ENCODE results near the gene CALY. TPM values are rescaled to one million over a fixed set of nuclear protein-coding genes. Genes with fewer than 3 reads are reported as not detected.

The CALY gene
- total RNA-seq, 1 experiment from 2014 or later: not detected

GRCh38 chr10:133358925-133359310 lies 22.2 kb upstream of the CALY start:
- POLR2A ChIA-PET: no interaction called here
- intact Hi-C loops (cut with micrococcal nuclease; ENCODE audit: unreplicated experiment): no loop called here
- Histone ChIP-seq H3K27me3 (replicated peaks; ENCODE audit: control insufficient read depth, insufficient read depth, low read length) (no peaks in the 10 kb centered on the region), H3K4me3 (ENCODE audit: low read depth, low read length) (no peak overlapping the region), H3K4me1 (peaks cover 39% of the 10 kb centered on the region), H3K36me3 (ENCODE audit: control insufficient read depth, insufficient read depth, low read length) (peaks cover 10% of the 10 kb centered on the region), H3K9me3 (no peaks in the 10 kb centered on the region)
- Mint-ChIP-seq H3K27ac (ENCODE audit: unreplicated experiment) (peak overlapping the region; percentile 85), H3K36me3 (ENCODE audit: insufficient read depth, unreplicated experiment) (peaks cover 46% of the 10 kb centered on the region), H3K27me3 (ENCODE audit: insufficient read depth, unreplicated experiment) (no peaks in the 10 kb centered on the region), H3K4me1 (ENCODE audit: low read depth, unreplicated experiment) (peaks cover 26% of the 10 kb centered on the region), H3K4me3 (ENCODE audit: unreplicated experiment) (no peak overlapping the region), H3K9me3 (ENCODE audit: unreplicated experiment) (no peaks in the 10 kb centered on the region)
- no peak for TF ChIP-seq CTCF (IDR thresholded peaks at IDR 0.05; ENCODE audit: insufficient read depth in 1 of 2, low read depth in 1 of 2, low read length in 1 of 2, severe bottlenecking in 1 of 2, unreplicated experiment in 1 of 2)
- no peak for DNase-seq
- CTCF ChIA-PET: interaction anchor here (1.0 kb wide), 1 partner anchor 19 kb away, joined by 3 read pairs; no protein-coding TSS in a partner anchor
- no TSS peak for BruUV-seq (replicated peaks)

DNA sequence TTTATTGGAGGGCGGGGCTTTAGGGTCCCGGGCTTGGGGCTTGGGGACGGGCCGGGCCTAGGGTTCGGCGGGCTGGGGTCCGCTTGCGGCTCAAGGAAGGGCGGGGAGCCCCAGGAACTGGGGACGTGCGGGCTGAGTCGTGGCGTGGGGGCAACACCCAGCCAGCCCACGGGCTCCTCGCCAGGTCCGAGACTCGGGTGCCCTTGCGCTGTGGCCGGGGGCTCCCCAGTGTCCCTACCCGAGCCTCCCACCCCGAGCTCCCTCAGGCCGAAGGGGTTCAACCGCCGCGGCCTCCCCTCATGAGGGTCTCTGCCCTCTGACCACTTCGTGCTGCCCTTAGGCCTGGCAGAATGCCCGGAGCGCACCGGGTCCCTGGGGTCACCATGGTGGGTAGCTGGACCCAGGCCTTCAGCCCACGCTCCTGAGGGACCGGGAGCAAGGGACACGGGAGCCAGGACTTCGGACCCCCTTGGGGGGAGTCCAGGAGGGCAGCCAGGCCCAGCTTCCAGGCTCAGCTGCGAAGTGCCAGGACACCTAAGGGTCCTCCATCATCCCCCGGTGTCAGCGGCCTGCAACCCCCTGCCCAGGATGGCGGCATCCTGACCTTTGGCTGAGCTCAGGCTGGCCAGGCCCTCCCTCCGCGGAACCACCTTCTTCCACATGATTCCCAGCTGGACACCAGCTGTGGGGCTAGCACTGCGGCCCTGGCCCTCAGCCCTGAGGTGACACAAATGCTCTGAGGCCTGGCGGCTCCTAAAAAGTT lies 21.6 kb upstream of the CALY start:
- no peak for TF ChIP-seq CTCF (IDR thresholded peaks at IDR 0.05; ENCODE audit: insufficient read depth in 1 of 2, low read depth in 1 of 2, low read length in 1 of 2, severe bottlenecking in 1 of 2, unreplicated experiment in 1 of 2)
- POLR2A ChIA-PET: interaction anchor here (0.8 to 1.9 kb wide), 9 partner anchors 10 to 101 kb away, joined by 3 to 14 read pairs (median 3); partner anchors contain the start of genes ECHS1 and PAOX
- Histone ChIP-seq H3K4me1 (peaks cover 39% of the 10 kb centered on the region), H3K36me3 (ENCODE audit: control insufficient read depth, insufficient read depth, low read length) (peaks cover 10% of the 10 kb centered on the region), H3K9me3 (no peaks in the 10 kb centered on the region), H3K27me3 (replicated peaks; ENCODE audit: control insufficient read depth, insufficient read depth, low read length) (no peaks in the 10 kb centered on the region), H3K4me3 (ENCODE audit: low read depth, low read length) (no peak overlapping the region)
- Mint-ChIP-seq H3K27me3 (ENCODE audit: insufficient read depth, unreplicated experiment) (no peaks in the 10 kb centered on the region), H3K9me3 (ENCODE audit: unreplicated experiment) (no peaks in the 10 kb centered on the region), H3K4me3 (ENCODE audit: unreplicated experiment) (peak overlapping the region; percentile 81), H3K27ac (ENCODE audit: unreplicated experiment) (peak overlapping the region; percentile 85), H3K4me1 (ENCODE audit: low read depth, unreplicated experiment) (peaks cover 26% of the 10 kb centered on the region), H3K36me3 (ENCODE audit: insufficient read depth, unreplicated experiment) (peaks cover 40% of the 10 kb centered on the region)
- DNase-seq: no peak
- no TSS peak for BruUV-seq (replicated peaks)
- CTCF ChIA-PET: interaction anchor here (0.7 to 1.2 kb wide), 5 partner anchors 10 to 28 kb away, joined by 3 to 7 read pairs (median 4); no protein-coding TSS in a partner anchor
- intact Hi-C loops (cut with micrococcal nuclease; ENCODE audit: unreplicated experiment): no loop called here

DNA sequence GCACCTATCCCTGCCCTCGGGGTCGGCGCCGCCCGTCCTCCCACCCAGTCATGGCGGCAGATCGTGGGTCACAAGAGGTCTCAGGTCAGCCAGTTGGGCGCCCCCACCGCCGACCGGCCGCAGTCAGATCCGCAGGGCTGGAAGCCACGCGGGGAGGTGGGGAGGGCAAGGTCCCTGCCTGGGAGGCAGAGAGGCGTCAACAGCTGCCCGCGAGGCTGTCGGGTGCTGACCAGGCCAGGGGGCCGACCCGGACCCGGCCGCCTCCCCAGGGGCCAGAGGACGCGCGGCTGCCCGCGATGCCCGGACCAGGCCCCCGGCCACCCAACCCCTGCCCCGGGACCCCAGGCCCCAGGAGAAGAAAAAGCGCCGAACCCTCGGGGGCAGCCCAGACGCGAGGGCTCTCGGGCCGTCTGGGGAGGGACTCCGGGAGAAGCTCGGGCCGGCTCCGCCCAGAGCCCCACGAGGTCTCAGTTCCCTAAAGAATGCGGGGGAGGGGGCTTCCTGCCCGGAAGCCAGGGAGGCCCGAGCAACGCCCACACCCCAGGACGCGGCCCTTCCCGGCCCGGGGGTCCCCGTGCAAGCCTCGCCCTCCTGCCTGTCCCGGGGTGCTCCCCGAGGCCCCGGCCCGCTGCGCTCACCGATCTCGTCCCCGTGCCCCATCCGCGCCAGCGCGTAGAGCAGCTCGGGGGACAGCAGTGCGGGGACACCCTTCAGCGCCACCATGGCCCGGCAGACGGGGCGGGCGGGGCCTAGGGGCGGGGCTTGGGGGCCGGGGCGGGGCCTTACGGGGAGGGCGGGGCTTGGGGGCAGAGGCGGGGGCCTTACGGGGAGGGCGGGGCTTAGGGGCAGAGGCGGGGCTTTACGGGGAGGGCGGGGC lies 20.8 kb upstream of the CALY start, which contains the start of gene FUOM:
TSS of gene FUOM (minus strand) at position 735 of the 877 bp plus-strand sequence. CDS start at position 723, 12 bp downstream.
- CTCF ChIA-PET: interaction anchor here (0.7 to 1.2 kb wide), 5 partner anchors 9 to 28 kb away, joined by 3 to 7 read pairs (median 4); no protein-coding TSS in a partner anchor
- peaks cover 32% of the 10 kb centered on the region for H3K36me3 Mint-ChIP-seq (ENCODE audit: insufficient read depth, unreplicated experiment)
- no peak for TF ChIP-seq CTCF (IDR thresholded peaks at IDR 0.05; ENCODE audit: insufficient read depth in 1 of 2, low read depth in 1 of 2, low read length in 1 of 2, severe bottlenecking in 1 of 2, unreplicated experiment in 1 of 2)

More for the DNA sequence above, 20.8 kb upstream of the CALY start, which contains the start of gene FUOM:
- Histone ChIP-seq H3K36me3 (ENCODE audit: control insufficient read depth, insufficient read depth, low read length) (peaks cover 9% of the 10 kb centered on the region), H3K4me3 (ENCODE audit: low read depth, low read length) (peak within 1 kb of the TSS; percentile 62), H3K27me3 (replicated peaks; ENCODE audit: control insufficient read depth, insufficient read depth, low read length) (no peaks in the 10 kb centered on the region), H3K4me1 (peaks cover 39% of the 10 kb centered on the region), H3K9me3 (no peaks in the 10 kb centered on the region)
- Mint-ChIP-seq H3K4me1 (ENCODE audit: low read depth, unreplicated experiment) (peaks cover 26% of the 10 kb centered on the region), H3K9me3 (ENCODE audit: unreplicated experiment) (no peaks in the 10 kb centered on the region), H3K4me3 (ENCODE audit: unreplicated experiment) (peak within 1 kb of the TSS; percentile 81), H3K27ac (ENCODE audit: unreplicated experiment) (peak within 1 kb of the TSS; percentile 85), H3K27me3 (ENCODE audit: insufficient read depth, unreplicated experiment) (no peaks in the 10 kb centered on the region)
- DNase-seq: peak; percentile 91 to 94
- intact Hi-C loops (cut with micrococcal nuclease; ENCODE audit: unreplicated experiment): loop anchor here (1.0 to 2.0 kb wide), 2 partner anchors 15 to 37 kb away; partner anchors contain the start of genes ECHS1 and MTG1
- no TSS peak for BruUV-seq (replicated peaks)
- POLR2A ChIA-PET: interaction anchor here (0.8 to 1.9 kb wide), 9 partner anchors 9 to 100 kb away, joined by 3 to 14 read pairs (median 3); partner anchors contain the start of genes ECHS1 and PAOX

Measured in Caco-2 (cell line).